ENCODE results near the gene GSTP1.
"Not testable (repeated sequence)": the region's sequence is repeated elsewhere in the genome, so short reads cannot be mapped to it uniquely, and the experiment has no call there.

Gene GSTP1

GRCh38 chr11:67593565-67593905, 9.9 kb downstream of the GSTP1 start:
- Histone ChIP-seq H3K79me2 (no peaks in the 10 kb centered on the region), H3K4me2 (ENCODE audit: low read length) (no peak overlapping the region), H2AFZ (no peak overlapping the region), H3K27ac (no peak overlapping the region), H3K4me3 (ENCODE audit: low read depth, low read length) (no peak overlapping the region), H3K4me1 (no peaks in the 10 kb centered on the region), H3K9ac (no peak overlapping the region), H3K9me3 (ENCODE audit: control insufficient read depth, low read length) (no peaks in the 10 kb centered on the region), H3K36me3 (ENCODE audit: control insufficient read depth, insufficient read depth, low read length) (no peaks in the 10 kb centered on the region), H3K27me3 (ENCODE audit: control insufficient read depth, insufficient read depth, low read length) (no peaks in the 10 kb centered on the region)
- no peak for TF ChIP-seq CTCF (IDR thresholded peaks at IDR 0.05)

DNA sequence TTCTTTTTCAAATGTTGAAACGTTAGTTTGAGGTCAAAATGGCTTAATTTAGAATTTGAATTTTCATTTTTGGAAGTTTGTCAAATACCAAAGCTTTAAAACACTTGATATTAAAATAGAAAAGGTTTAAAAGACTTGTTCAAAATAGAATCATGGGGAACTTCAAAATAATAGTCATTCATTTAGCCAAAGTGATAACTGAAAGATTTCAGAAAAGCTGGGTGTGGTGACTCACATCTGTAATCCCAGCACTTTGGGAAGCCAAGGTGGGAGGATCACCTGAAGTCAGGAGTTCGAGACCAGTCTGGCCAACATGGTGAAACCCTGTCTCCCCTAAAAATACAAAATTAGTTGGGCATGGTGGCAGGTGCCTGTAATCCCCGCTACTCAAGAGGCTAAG, 10.9 kb downstream of the GSTP1 start:
- Histone ChIP-seq H2AFZ (no peak overlapping the region), H3K4me3 (ENCODE audit: low read depth, low read length) (no peak overlapping the region), H3K36me3 (ENCODE audit: control insufficient read depth, insufficient read depth, low read length) (no peaks in the 10 kb centered on the region), H3K27me3 (ENCODE audit: control insufficient read depth, insufficient read depth, low read length) (no peaks in the 10 kb centered on the region), H3K4me1 (no peaks in the 10 kb centered on the region), H3K9ac (no peak overlapping the region), H3K4me2 (ENCODE audit: low read length) (no peak overlapping the region), H3K9me3 (ENCODE audit: control insufficient read depth, low read length) (no peaks in the 10 kb centered on the region), H3K79me2 (no peaks in the 10 kb centered on the region), H3K27ac (no peak overlapping the region)
- TF ChIP-seq CTCF (IDR thresholded peaks at IDR 0.05): no peak

DNA sequence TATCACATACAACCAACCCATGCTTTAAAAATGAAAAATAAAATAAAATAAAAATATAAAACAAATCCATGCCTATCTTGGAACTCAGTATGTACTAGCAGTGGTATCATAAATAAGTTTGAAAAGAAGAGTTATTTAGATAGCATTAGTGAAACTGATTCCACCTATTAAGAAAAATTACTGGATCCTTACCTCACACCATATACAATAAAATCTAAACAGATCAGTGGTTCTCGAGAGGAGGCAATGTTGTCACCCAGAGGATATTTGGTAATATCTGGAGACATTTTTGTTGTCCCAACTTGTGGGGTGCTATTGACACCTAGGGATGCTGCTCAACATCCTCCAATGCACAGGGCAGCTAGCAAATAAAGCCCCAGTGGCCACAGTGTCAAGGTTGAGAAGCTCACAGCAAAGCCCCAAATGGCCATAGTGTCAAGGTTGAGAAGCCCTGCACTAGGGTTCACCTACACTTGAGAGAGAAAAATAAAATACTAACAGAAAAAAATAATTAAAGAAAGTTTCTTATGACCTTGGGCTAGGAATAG, 13.2 kb downstream of the GSTP1 start:
- no peaks in the 10 kb centered on the region for H3K4me1 ChIP-seq
- no peak overlapping the region for H3K4me2 ChIP-seq (ENCODE audit: low read length)
- no peak overlapping the region for H3K27ac ChIP-seq
- no peak overlapping the region for H3K4me3 ChIP-seq (ENCODE audit: low read depth, low read length)
- TF ChIP-seq CTCF (IDR thresholded peaks at IDR 0.05): no peak
- no peaks in the 10 kb centered on the region for H3K9me3 ChIP-seq (ENCODE audit: control insufficient read depth, low read length)
- H3K9ac ChIP-seq: no peak overlapping the region
- H2AFZ ChIP-seq: no peak overlapping the region
- no peaks in the 10 kb centered on the region for H3K27me3 ChIP-seq (ENCODE audit: control insufficient read depth, insufficient read depth, low read length)
- H3K36me3 ChIP-seq (ENCODE audit: control insufficient read depth, insufficient read depth, low read length): no peaks in the 10 kb centered on the region
- H3K79me2 ChIP-seq: no peaks in the 10 kb centered on the region

DNA sequence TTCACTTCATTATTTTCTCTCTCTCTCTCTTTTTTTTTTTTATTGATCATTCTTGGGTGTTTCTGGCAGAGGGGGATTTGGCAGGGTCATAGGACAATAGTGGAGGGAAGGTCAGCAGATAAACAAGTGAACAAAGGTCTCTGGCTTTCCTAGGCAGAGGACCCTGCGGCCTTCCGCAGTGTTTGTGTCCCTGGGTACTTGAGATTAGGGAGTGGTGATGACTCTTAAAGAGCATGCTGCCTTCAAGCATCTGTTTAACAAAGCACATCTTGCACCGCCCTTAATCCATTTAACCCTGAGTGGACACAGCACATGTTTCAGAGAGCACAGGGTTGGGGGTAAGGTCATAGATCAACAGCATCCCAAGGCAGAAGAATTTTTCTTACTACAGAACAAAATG, 13.8 kb downstream of the GSTP1 start:
- H3K4me3 ChIP-seq (ENCODE audit: low read depth, low read length); H3K9me3 ChIP-seq (ENCODE audit: control insufficient read depth, low read length); H3K9ac ChIP-seq; H3K4me1 ChIP-seq; H3K4me2 ChIP-seq (ENCODE audit: low read length); H3K27ac ChIP-seq; H3K36me3 ChIP-seq (ENCODE audit: control insufficient read depth, insufficient read depth, low read length); H3K27me3 ChIP-seq (ENCODE audit: control insufficient read depth, insufficient read depth, low read length); H3K79me2 ChIP-seq; H2AFZ ChIP-seq: not testable (repeated sequence)

- not testable (repeated sequence) for H3K4me2 ChIP-seq (ENCODE audit: low read length); H3K27ac ChIP-seq; H3K9me3 ChIP-seq (ENCODE audit: control insufficient read depth, low read length); H2AFZ ChIP-seq; H3K4me3 ChIP-seq (ENCODE audit: low read depth, low read length); H3K36me3 ChIP-seq (ENCODE audit: control insufficient read depth, insufficient read depth, low read length); H3K79me2 ChIP-seq; H3K4me1 ChIP-seq; H3K27me3 ChIP-seq (ENCODE audit: control insufficient read depth, insufficient read depth, low read length); H3K9ac ChIP-seq
Measured at GRCh38 chr11:67597963-67598362, 14.4 kb downstream of the GSTP1 start.

GRCh38 chr11:67599149-67599548, 15.5 kb downstream of the GSTP1 start:
- no peak for TF ChIP-seq CTCF (IDR thresholded peaks at IDR 0.05)
- H3K36me3 ChIP-seq (ENCODE audit: control insufficient read depth, insufficient read depth, low read length): no peaks in the 10 kb centered on the region

More at GRCh38 chr11:67599149-67599548, 15.5 kb downstream of the GSTP1 start:
- no peaks in the 10 kb centered on the region for H3K79me2 ChIP-seq
- H3K9ac ChIP-seq: no peak overlapping the region
- no peak overlapping the region for H3K27ac ChIP-seq
- H3K27me3 ChIP-seq (ENCODE audit: control insufficient read depth, insufficient read depth, low read length): no peaks in the 10 kb centered on the region
- H2AFZ ChIP-seq: no peak overlapping the region
- H3K4me3 ChIP-seq (ENCODE audit: low read depth, low read length): no peak overlapping the region
- no peak overlapping the region for H3K4me2 ChIP-seq (ENCODE audit: low read length)
- H3K4me1 ChIP-seq: no peaks in the 10 kb centered on the region
- H3K9me3 ChIP-seq (ENCODE audit: control insufficient read depth, low read length): no peaks in the 10 kb centered on the region

Data from parathyroid adenoma (tissue), 2 donors.